HepG2 (cell line): ENCODE data around the gene SVBP. TPM values are rescaled to one million over a fixed set of nuclear protein-coding genes. Genes with fewer than 3 reads are reported as not detected.
A peak's percentile ranks its signal among the peaks of the same experiment; 100 is the strongest.

Experiments used
- ATAC-seq: fragments of 200-7000 bp; cut with Tn5 transposase; 3 replicates; pipeline ENCODE4 v1.9.1; 2020; ENCODE audit warnings: mild to moderate bottlenecking, moderate library complexity
- BruUV-seq: library from RNA; stranded (reverse); fragments of 400-500 nt; replicated peaks from 2 replicates; lab custom pipeline; 2021; lab: Mats Ljungman, UMichigan
- CTCF ChIA-PET: fragments of 300-600 bp; formaldehyde crosslinking; extraction: SDS; loops from one replicate; lab custom pipeline; 2021; ENCODE audit warnings: low total read pairs, inconsistent platforms, low intra/inter-chr PET ratio; lab: Yijun Ruan, JAX
- POLR2A ChIA-PET: fragments of 350-600 bp; sonication (Branson Sonifier 250); formaldehyde crosslinking; loops from one replicate; lab custom pipeline; 2020; ENCODE audit warnings: antibody characterized with exemption, inconsistent platforms; lab: Yijun Ruan, JAX
- DNase-seq: peaks from one replicate; pipeline ENCODE4 v3.0.0-alpha.2; 2015; ENCODE audit warnings: low spot score
- FAIRE-seq: peaks from 3 replicates; lab custom pipeline; 2011; peaks lifted over from hg19 to GRCh38; lab: Jason Lieb, UNC
- H2AFZ ChIP-seq: one replicate; pipeline ENCODE4 v1.6.1; 2011; ENCODE audit warnings: low read length, inconsistent platforms
- H3K27ac ChIP-seq: fragments of 300-600 bp; 3 replicates; pipeline ENCODE4 v1.8.0; 2011; ENCODE audit warnings: mixed run types, mild to moderate bottlenecking, mixed read lengths, low read length, inconsistent platforms; ENCODE audit not compliant: insufficient read depth; ENCODE audit errors: extremely low read length
- H3K27me3 ChIP-seq, 2 experiments: fragments of 200-600 bp in 1 of 2; 2 replicates in 1 of 2; 3 replicates in 1 of 2; pipeline versions ENCODE4 v1.6.0 to v1.8.0; 2011; ENCODE audit warnings: low read length in 2 of 2, mild to moderate bottlenecking in 2 of 2, moderate library complexity in 2 of 2, inconsistent platforms in 1 of 2; ENCODE audit not compliant: insufficient read depth in 2 of 2, control insufficient read depth in 1 of 2
- H3K36me3 ChIP-seq, 2 experiments: fragments of 200-600 bp in 1 of 2; replicated peaks in 1 of 2; 2 replicates in 1 of 2; 3 replicates in 1 of 2; pipeline versions ENCODE4 v1.5.1 to v1.8.0; 2011; ENCODE audit warnings: low read length in 2 of 2, inconsistent platforms in 1 of 2; ENCODE audit not compliant: insufficient read depth in 2 of 2, control insufficient read depth in 1 of 2
- H3K4me1 ChIP-seq: 2 replicates; pipeline ENCODE4 v1.5.1; 2012; ENCODE audit warnings: low read length, inconsistent platforms; ENCODE audit not compliant: insufficient read depth
- H3K4me2 ChIP-seq: 2 replicates; pipeline ENCODE4 v1.6.0; 2011; ENCODE audit warnings: low read depth, low read length, inconsistent platforms
- H3K4me3 ChIP-seq, 3 experiments: fragments of 200-600 bp in 1 of 3; sonication (generic), shearing (Covaris generic) in 1 of 3; replicated peaks in 1 of 3; 2 replicates each; pipeline ENCODE4 v1.5.1; 2011 to 2016; ENCODE audit warnings: low read length in 3 of 3, inconsistent platforms in 2 of 3, low read depth in 2 of 3, mild to moderate bottlenecking in 2 of 3, control low read depth in 1 of 3, mixed read lengths in 1 of 3; ENCODE audit not compliant: insufficient read depth in 1 of 3
- H3K79me2 ChIP-seq: one replicate; pipeline ENCODE4 v1.6.1; 2011; ENCODE audit warnings: low read length, inconsistent platforms; ENCODE audit not compliant: insufficient read depth
- H3K9ac ChIP-seq: 2 replicates; pipeline ENCODE4 v1.6.0; 2011; ENCODE audit warnings: mild to moderate bottlenecking, low read depth, low read length, inconsistent platforms; ENCODE audit not compliant: insufficient read depth
- H3K9me3 ChIP-seq: 2 replicates; pipeline ENCODE4 v1.5.1; 2012; ENCODE audit warnings: mild to moderate bottlenecking, low read length
- H4K20me1 ChIP-seq: 2 replicates; pipeline ENCODE4 v1.6.0; 2011; ENCODE audit warnings: inconsistent platforms, mild to moderate bottlenecking, low read length, moderate library complexity; ENCODE audit not compliant: insufficient read depth
- NRL ChIP-seq: sonication (generic); formaldehyde crosslinking; IDR thresholded peaks from 2 replicates; pipeline ENCODE4 v1.5.0; 2020; ENCODE audit warnings: missing genetic modification reagents, mild to moderate bottlenecking, moderate library complexity, borderline replicate concordance
- SOX6 ChIP-seq, 2 experiments: fragments of 450-650 bp in 1 of 2; sonication (generic) in 1 of 2; formaldehyde crosslinking in 1 of 2; IDR thresholded peaks; 2 replicates each; pipeline versions ENCODE4 v1.4.0 to v1.6.1; 2017 to 2020; ENCODE audit warnings: antibody characterized with exemption in 1 of 2, mild to moderate bottlenecking in 1 of 2, missing genetic modification reagents in 1 of 2
- ZFP62 ChIP-seq: sonication (generic); formaldehyde crosslinking; IDR thresholded peaks from 2 replicates; pipeline ENCODE4 v1.4.0; 2020; ENCODE audit warnings: missing genetic modification reagents
- ZNF20 ChIP-seq: sonication (generic); formaldehyde crosslinking; IDR thresholded peaks from 2 replicates; pipeline ENCODE4 v1.4.0; 2020; ENCODE audit warnings: mild to moderate bottlenecking, moderate library complexity, missing genetic modification reagents
- ZNF235 ChIP-seq: sonication (generic); formaldehyde crosslinking; IDR thresholded peaks from 2 replicates; pipeline ENCODE4 v1.8.1; 2023; ENCODE audit warnings: mild to moderate bottlenecking, missing genetic modification reagents, borderline replicate concordance
- ZNF282 ChIP-seq: fragments of 450-650 bp; IDR thresholded peaks from 2 replicates; pipeline ENCODE4 v1.6.1; 2018; ENCODE audit not compliant: partially characterized antibody
- ZNF354B ChIP-seq: sonication (generic); formaldehyde crosslinking; IDR thresholded peaks from 2 replicates; pipeline ENCODE4 v1.8.0; 2022; ENCODE audit warnings: mild to moderate bottlenecking, missing genetic modification reagents
- ZNF556 ChIP-seq: sonication (generic); formaldehyde crosslinking; IDR thresholded peaks from 2 replicates; pipeline ENCODE4 v1.4.0; 2020; ENCODE audit warnings: mild to moderate bottlenecking, missing genetic modification reagents, borderline replicate concordance
- ZNF570 ChIP-seq: sonication (generic); formaldehyde crosslinking; IDR thresholded peaks from 2 replicates; pipeline ENCODE4 v1.4.0; 2020; ENCODE audit warnings: mild to moderate bottlenecking, missing genetic modification reagents, borderline replicate concordance
- ZNF746 ChIP-seq: sonication (generic); formaldehyde crosslinking; IDR thresholded peaks from 2 replicates; pipeline ENCODE4 v1.8.0; 2022; ENCODE audit warnings: mild to moderate bottlenecking, missing genetic modification reagents
- ZNF788 ChIP-seq: sonication (generic); formaldehyde crosslinking; IDR thresholded peaks from 2 replicates; pipeline ENCODE4 v1.5.0; 2020; ENCODE audit warnings: mild to moderate bottlenecking, missing genetic modification reagents, borderline replicate concordance
- ZNF790 ChIP-seq: sonication (generic); formaldehyde crosslinking; IDR thresholded peaks from 2 replicates; pipeline ENCODE4 v1.8.0; 2022; ENCODE audit warnings: missing genetic modification reagents, mild to moderate bottlenecking, borderline replicate concordance
- WGBS: methylation state at CpG from one replicate; pipeline ENCODE4 v1.1.6; 2017; ENCODE audit warnings: low lambda C conversion rate; 5-methylcytosine and 5-hydroxymethylcytosine counted together
- in situ Hi-C: cut with HindIII; loops from 2 replicates; pipeline ENCODE4 v1.10.0; 2017; ENCODE audit warnings: low pct_unique_long_range_greater_than_20kb; ENCODE audit not compliant: extremely low pct_ligation_motif_present
- intact Hi-C: fragments of 100-400 bp; cut with micrococcal nuclease; formaldehyde crosslinking; loops from one replicate; pipeline ENCODE4 v1.10.0; 2022; ENCODE audit not compliant: unreplicated experiment
- polyA plus RNA-seq, 8 experiments: library from polyadenylated mRNA; depleted of rRNA in 3 of 8; stranded (reverse) in 7 of 8; unstranded in 1 of 8; fragments of >200 nt; fragmentation: Illumina TruSeq in 4 of 8; extraction: Trizol in 4 of 8; gene quantifications; 2 replicates each; pipeline versions ENCODE4 v1.2.1 to v1.2.3, GENCODE V29; 2011 to 2016; ENCODE audit warnings: low read depth in 4 of 8, missing spikeins in 1 of 8, mixed read lengths in 1 of 8; ENCODE audit not compliant: insufficient read depth in 1 of 8
- total RNA-seq, 5 experiments: library from RNA; depleted of rRNA; stranded (reverse); fragments of >200 nt; fragmentation: Illumina TruSeq; extraction: Trizol; gene quantifications; 2 replicates each; pipeline ENCODE4 v1.2.3, GENCODE V29; 2016; ENCODE audit warnings: low read depth in 1 of 5
- TF ChIP-seq, protein P1 (sequence below): fragments of 450-650 bp; IDR thresholded peaks from 2 replicates; pipeline ENCODE4 v1.6.1; 2017
- TF ChIP-seq, protein P2 (sequence below), 2 experiments: sonication (generic) in 1 of 2; formaldehyde crosslinking in 1 of 2; IDR thresholded peaks; 2 replicates each; pipeline versions ENCODE4 v1.4.0 to v1.6.1; 2016 to 2020; ENCODE audit warnings: borderline replicate concordance in 1 of 2, low read depth in 1 of 2, mild to moderate bottlenecking in 1 of 2, missing genetic modification reagents in 1 of 2
- TF ChIP-seq, protein P3 (sequence below): sonication (generic); formaldehyde crosslinking; IDR thresholded peaks from 2 replicates; pipeline ENCODE4 v1.4.0; 2020; ENCODE audit warnings: mild to moderate bottlenecking, missing genetic modification reagents
- TF ChIP-seq, protein P4 (sequence below): sonication (generic); formaldehyde crosslinking; IDR thresholded peaks from 2 replicates; pipeline ENCODE4 v1.4.0; 2020; ENCODE audit warnings: mild to moderate bottlenecking, missing genetic modification reagents

SVBP gene
- total and polyA plus RNA-seq, 2 of the 13 experiments (the other 11 are each of a cell fraction or from before 2014, with no cell fraction given) = 28.8 to 48.2 TPM

DNA sequence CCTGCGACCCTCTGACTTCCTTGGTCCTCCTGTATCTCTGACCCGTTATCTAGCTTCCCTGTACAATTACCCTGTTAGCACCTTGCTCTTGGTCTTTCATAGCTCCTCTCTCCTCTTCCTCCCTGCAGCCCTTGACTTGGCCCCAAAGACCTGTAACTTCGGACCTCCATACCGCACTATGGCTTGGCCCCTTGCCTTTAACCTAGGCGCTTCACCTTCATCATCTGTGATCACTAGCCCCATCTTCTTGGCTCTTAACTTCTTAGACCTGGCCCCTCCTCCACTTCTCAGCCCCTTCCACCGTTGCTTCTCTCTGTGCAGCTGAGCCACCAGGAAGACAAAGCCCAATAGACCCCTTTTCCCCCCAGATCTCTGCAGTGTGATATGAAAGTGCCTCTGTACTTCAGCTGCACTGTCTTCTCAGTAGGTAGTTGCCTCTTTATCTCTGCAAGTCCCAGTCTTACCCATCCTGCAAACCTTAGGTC, 30.0 kb upstream of the SVBP start:
- intact Hi-C loops = loop anchor here (2.0 kb wide), 1 partner anchor 80 kb away; the partner anchor contains the start of genes C1orf50 and P3H1
- BruUV-seq = no TSS peak
- H3K79me2 ChIP-seq = peaks cover 19% of the 10 kb centered on the region
- H3K4me1 ChIP-seq = peaks cover 24% of the 10 kb centered on the region
- POLR2A ChIA-PET = interaction anchor here (0.8 to 2.8 kb wide), 12 partner anchors 9 to 273 kb away, joined by 3 to 37 read pairs (median 7); partner anchors contain the start of genes C1orf50, ERMAP, P3H1 and SVBP
- no peak overlapping the region for H2AFZ ChIP-seq
- H3K36me3 ChIP-seq = peaks cover 2 to 21% of the 10 kb centered on the region in 2 experiments; a peak in 3 of 5 replicates
- peak overlapping the region; percentile 91 for H3K9ac ChIP-seq
- no peaks in the 10 kb centered on the region; a peak in 1 of 5 replicates for H3K27me3 ChIP-seq
- ATAC-seq (peak; percentile 34), FAIRE-seq (no peak), DNase-seq (no peak)
- peak overlapping the region; percentile 97 for H3K4me2 ChIP-seq
- peak overlapping the region; percentile 85 to 97 (median 95) for H3K4me3 ChIP-seq
- CTCF ChIA-PET = no interaction called here
- in situ Hi-C loops = loop anchor here (5.0 kb wide), 1 partner anchor 55 kb away; no protein-coding TSS in a partner anchor
- no peaks in the 10 kb centered on the region for H4K20me1 ChIP-seq
- under 1% methylated on average over 6 of the region's 6 CpGs for WGBS
- peak overlapping the region; percentile 85 for H3K27ac ChIP-seq
- no peaks in the 10 kb centered on the region for H3K9me3 ChIP-seq
- TF ChIP-seq ZNF20 = 0 out of 2 replicates have a peak, but pooled peaks have one; percentile 55
- TF ChIP-seq, protein P1, sequence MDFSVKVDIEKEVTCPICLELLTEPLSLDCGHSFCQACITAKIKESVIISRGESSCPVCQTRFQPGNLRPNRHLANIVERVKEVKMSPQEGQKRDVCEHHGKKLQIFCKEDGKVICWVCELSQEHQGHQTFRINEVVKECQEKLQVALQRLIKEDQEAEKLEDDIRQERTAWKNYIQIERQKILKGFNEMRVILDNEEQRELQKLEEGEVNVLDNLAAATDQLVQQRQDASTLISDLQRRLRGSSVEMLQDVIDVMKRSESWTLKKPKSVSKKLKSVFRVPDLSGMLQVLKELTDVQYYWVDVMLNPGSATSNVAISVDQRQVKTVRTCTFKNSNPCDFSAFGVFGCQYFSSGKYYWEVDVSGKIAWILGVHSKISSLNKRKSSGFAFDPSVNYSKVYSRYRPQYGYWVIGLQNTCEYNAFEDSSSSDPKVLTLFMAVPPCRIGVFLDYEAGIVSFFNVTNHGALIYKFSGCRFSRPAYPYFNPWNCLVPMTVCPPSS = no peak
- TF ChIP-seq ZNF788 (CRISPR knock-in tag) = no peak
- 0 out of 2 replicates have a peak, but pooled peaks have one; percentile 22 for TF ChIP-seq ZNF556 (CRISPR knock-in tag)
- TF ChIP-seq, protein P2, sequence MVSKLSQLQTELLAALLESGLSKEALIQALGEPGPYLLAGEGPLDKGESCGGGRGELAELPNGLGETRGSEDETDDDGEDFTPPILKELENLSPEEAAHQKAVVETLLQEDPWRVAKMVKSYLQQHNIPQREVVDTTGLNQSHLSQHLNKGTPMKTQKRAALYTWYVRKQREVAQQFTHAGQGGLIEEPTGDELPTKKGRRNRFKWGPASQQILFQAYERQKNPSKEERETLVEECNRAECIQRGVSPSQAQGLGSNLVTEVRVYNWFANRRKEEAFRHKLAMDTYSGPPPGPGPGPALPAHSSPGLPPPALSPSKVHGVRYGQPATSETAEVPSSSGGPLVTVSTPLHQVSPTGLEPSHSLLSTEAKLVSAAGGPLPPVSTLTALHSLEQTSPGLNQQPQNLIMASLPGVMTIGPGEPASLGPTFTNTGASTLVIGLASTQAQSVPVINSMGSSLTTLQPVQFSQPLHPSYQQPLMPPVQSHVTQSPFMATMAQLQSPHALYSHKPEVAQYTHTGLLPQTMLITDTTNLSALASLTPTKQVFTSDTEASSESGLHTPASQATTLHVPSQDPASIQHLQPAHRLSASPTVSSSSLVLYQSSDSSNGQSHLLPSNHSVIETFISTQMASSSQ (IDR thresholded peaks at IDR 0.05; ENCODE audit: low read depth) = no peak
- TF ChIP-seq, protein P2 (CRISPR knock-in tag; IDR thresholded peaks at IDR 0.05; ENCODE audit: borderline replicate concordance) = peak; percentile 1; the same call in 1 of the 2 replicates
- TF ChIP-seq, protein P3, sequence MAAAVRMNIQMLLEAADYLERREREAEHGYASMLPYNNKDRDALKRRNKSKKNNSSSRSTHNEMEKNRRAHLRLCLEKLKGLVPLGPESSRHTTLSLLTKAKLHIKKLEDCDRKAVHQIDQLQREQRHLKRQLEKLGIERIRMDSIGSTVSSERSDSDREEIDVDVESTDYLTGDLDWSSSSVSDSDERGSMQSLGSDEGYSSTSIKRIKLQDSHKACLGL (CRISPR knock-in tag) = peak; percentile 13; the same call in 1 of the 2 replicates
- TF ChIP-seq ZNF746 = 0 out of 2 replicates have a peak, but pooled peaks have one; percentile 2
- 0 out of 2 replicates have a peak, but pooled peaks have one; percentile 19 for TF ChIP-seq ZNF570 (CRISPR knock-in tag)
- 0 out of 2 replicates have a peak, but pooled peaks have one; percentile 18 for TF ChIP-seq ZNF354B (CRISPR knock-in tag)
- TF ChIP-seq ZNF235 (CRISPR knock-in tag) = 0 out of 2 replicates have a peak, but pooled peaks have one; percentile 29
- TF ChIP-seq ZNF790 (CRISPR knock-in tag) = no peak
- TF ChIP-seq, protein P4, sequence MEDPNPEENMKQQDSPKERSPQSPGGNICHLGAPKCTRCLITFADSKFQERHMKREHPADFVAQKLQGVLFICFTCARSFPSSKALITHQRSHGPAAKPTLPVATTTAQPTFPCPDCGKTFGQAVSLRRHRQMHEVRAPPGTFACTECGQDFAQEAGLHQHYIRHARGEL = peak; percentile 32; the same call in 1 of the 2 replicates
- TF ChIP-seq ZNF282 = no peak
- TF ChIP-seq NRL (CRISPR knock-in tag) = 0 out of 2 replicates have a peak, but pooled peaks have one; percentile 7
- no peak for TF ChIP-seq SOX6 (IDR thresholded peaks at IDR 0.05)
- TF ChIP-seq SOX6 (CRISPR knock-in tag; IDR thresholded peaks at IDR 0.05) = 0 out of 2 replicates have a peak, but pooled peaks have one; percentile 21
- TF ChIP-seq ZFP62 = no peak
